ENCODE measurements around the gene AGTR1.

DNA sequence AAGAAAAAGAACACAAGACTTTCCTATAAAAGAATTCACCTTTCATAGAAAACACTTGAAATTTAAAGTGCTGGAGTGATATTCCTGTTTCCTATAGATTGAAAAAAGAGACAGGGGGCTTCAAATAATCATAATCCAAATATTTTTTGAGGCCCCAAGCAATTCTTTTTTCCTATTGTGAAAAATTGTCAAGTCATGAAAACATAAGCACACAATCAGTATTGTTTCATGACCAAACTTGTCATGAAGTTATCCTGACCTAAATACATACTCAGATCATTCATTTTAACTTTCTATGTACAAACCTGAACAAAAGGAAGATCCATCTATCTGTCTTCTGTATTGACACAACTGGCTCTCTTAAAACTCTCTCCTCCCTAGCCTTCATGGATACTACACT is 57.9 kb downstream of the AGTR1 start:
- TF ChIP-seq CTCF (IDR thresholded peaks at IDR 0.05; ENCODE audit: low read depth, low read length) (no peak), MAX (IDR thresholded peaks at IDR 0.05; ENCODE audit: low read depth, low read length) (no peak)
